HK-2 (cell line): ENCODE data around the gene ZMYM2.
"Not testable (repeated sequence)": the region's sequence is repeated elsewhere in the genome, so short reads cannot be mapped to it uniquely, and the experiment has no call there.

ENCODE experiments used
- DNase-seq: peaks from one replicate; pipeline ENCODE4 v3.0.0-alpha.2; 2018; ENCODE audit not compliant: unreplicated experiment

The ZMYM2 gene

DNA sequence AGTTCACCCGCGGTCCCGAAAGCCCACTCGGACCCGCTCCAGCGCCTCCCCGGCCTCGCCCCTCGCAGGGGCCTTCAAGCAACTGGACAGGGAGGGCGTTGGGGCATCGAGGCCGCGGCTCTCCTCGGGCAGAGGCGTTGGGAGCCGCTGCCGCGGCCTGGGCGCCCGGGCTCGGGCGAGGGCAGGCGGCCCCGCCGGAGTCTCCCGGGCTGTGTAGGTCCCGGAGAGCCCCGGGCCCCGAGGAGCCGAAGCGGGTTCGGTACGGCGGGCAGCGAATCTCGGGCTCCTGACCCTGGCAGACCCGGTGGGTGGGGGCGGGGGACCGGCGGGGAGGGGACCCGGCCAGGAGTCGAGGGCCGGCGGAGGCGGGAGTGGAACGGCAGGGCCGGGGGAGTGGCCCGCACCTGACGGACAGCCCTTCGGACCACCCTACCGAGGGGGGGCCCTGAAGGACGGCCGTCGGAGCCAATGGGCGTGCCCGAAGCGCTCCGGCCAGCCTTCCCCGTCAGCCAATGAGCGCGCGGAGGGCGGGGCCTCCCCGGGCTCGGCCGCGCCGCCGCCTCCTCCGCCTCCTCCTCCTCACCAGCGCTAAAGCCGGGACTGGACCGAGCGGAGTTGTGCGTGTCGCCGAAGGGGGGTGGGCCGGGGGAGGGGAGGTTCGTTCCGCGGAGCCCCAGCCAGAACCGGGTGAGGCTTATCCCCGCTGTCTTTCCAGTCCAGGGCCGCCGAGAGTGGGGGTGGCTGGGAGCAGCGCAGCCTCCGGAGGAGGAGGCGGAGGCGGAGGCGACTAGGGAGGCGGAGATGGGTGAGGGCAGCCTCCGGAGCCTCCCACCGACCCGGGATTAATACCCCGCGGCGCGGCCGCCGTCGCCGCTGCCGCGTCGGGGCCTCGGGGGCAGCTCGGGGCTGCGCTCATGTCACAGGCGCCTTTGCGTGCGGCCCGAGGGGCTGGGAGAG lies at the start of gene ZMYM2:
TSS of gene ZMYM2 (plus strand) at position 573 of the 957 bp plus-strand sequence. CDS start 34,346 bp downstream, outside the sequence.
- DNase-seq = peak; percentile 95

DNA sequence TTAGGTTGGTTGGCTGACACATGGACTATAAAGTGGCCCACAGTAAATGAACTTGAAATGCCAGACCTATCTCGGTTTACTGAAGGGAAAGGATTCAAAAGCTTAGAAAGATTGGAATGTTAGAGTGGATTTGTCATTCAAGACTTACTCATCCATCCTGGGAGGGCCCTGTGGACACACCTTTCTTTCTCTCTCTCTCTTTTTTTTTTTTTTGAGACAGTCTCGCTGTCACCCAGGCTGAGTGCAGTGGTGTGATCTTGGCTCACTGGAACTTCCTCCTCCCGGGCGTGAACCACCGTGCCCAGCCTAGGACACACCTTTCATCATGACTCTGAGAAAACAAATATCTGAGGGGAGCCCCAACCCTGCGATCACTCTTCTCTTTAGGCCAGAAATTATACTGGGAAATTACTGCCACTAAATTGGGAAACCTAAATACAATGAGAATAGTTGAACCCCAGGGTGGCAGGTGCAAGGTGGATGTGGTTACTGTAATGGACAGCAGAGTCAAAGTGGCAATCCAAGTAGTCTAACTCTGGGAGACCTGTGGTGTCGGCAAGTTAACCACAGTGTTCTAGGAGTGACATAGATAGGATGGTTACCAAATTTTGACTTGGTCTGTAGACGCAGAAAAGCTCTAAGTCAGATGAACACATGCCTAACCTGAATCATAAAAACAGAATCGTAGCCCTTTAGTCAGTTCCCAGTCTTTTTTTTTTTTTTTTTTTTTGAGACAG lies 48.0 kb upstream of the ZMYM2 start:
- DNase-seq = peak; percentile 18

DNA sequence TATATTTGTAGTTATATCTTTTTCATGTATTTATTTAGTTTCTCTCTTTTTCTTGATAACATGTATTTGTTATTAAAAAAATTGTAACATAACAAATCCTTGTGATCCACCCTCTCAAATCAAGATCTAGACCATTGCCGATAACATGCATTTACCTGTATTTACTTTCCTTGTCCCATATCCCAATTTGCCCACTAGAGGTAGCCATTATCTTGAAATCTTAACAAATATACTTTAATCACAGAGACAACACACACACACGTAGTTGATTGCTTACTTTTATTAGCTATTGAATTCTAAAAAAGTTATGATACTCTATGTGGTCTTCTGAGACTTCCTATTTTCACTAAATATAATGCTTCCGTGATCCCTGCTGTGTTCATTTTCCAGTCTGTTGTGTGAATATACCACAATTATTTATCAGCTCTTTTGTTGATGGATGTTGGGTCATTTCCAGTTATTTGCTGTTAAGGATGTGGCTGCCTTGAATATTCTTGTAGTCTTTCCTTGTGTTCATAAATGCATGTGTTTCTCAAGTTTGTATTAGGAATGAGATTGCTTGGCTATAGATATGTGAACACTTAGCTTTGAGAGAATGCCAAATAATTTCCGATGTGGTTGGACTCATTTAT lies 31.3 kb upstream of the ZMYM2 start:
- no peak for DNase-seq

DNA sequence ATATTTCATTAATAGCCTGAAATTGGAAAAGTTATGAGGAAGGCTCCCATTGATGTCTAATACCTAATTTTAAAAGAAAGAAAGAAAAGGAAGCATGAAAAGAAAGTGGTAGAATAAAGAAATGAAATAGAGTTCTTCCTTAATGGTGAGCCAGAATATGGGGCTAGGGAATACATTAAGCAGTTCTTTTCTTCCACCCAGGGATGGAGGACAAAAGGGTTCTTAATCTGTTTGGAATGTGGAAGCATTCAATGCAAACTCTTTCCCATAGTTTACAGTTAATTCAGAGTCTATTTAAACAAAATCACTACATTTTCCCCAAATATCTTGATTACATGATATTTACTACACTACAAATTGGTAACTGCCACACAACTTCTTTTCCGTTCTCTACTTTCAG lies 18.4 kb upstream of the ZMYM2 start:
- DNase-seq = no peak

DNA sequence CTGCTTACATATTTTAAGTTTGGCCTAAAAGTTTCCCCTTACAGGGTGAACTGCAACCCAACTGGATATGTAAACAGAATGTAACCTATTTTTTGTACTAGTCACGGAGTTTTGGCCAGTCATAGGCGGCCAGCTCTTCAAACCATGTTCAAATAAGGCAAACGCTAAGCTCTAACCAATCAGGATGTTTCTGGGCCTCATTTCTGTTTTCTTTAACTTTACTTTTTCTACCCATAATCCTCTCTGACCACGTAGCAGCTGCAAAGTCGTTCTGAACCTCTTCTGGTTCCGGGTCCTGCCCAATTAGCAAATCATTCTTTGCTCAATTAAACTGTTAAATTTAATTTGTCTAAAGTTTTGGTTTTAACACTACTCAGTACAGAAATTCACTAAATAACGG lies 8.2 kb upstream of the ZMYM2 start:
- no peak for DNase-seq

DNA sequence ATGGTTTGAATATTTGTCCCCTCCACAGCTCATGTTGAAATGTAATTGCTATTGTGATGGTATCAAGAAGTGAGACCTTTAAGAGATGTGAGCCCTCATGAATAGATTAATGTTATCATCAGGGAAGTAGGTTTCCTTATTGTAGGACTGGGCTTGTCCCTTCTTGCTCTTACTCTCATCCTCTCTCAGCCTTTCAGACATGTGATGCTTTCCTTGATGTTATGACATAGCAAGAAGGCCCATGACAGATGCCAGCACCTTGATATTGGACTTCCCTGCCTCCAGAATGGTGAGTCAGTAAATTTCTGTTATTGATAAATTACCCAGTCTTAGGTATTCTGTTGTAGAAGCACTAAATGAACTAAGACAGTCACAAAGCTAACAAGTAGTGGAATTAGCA lies 5.7 kb upstream of the ZMYM2 start:
- no peak for DNase-seq

DNA sequence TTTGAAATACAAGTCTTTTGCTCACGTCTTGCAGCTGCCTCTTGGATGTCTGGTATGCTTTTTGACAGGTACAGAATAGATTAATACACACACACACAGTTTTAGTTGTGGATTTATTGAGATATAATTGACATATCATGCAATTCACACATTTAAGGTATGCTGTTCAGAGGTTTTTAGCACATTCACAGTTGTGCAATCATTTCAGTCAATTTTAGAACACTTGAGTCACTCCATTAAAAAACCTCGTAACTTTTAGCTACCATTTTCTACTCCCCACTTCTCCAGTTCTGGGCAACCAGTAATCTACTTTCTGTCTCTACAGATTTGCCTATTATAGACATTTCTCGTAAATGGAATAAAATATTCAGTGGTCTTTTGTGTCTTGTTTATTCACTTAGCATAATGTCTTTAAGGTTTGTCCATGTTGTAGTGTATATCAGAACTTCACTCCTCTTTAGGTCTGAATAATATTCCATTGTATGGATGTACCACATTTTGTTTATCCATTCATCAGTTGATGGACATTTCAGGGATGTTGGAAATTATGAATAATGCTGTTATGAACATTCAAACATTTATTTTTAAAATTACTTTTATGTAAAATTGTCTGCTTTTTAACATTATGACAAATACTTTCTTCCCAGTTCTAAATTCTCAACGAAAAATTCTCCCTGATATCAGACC lies 2.5 kb upstream of the ZMYM2 start:
- no peak for DNase-seq

DNA sequence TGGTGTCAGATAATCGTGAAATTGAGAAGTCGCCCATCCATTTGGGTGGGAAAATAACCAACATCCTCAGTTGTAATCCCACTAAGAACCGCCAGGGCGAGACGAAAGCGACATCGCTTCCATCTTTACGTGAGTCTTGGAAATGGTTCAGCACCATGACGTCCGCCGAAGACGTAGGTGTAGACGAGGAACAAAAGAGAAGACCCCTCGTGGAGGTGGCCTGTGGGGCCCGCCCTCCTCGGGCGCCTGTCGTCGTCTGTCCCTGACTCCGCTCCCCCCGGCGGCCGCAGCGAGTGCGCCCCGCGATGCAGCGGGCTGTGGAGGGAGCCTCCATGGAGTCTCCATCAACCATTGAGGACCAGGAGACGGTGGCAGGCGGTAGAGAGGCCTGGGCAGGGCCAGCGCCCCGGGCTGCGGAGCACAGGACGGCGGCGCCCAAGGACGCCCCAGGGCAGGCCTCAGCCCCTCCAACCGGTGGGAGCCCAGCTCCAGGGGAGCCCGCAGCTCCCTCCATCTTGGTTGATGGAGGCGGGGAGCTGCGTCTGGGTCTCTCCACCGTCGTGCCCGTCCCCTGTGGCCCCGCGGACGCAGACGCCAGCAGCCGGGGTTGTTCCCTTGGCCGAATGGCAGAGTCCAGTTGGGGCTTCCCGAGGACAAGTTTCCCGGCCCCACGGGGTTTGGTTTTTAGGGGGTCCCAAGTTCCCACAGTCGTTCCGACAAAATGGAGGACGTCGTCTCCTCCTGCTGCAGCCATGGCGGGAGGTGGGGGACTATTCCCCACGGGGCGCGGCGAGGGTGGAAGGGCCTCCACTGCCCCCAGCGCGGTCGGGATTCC lies 990 bp upstream of the ZMYM2 start:
- DNase-seq = peak; percentile 70

DNA sequence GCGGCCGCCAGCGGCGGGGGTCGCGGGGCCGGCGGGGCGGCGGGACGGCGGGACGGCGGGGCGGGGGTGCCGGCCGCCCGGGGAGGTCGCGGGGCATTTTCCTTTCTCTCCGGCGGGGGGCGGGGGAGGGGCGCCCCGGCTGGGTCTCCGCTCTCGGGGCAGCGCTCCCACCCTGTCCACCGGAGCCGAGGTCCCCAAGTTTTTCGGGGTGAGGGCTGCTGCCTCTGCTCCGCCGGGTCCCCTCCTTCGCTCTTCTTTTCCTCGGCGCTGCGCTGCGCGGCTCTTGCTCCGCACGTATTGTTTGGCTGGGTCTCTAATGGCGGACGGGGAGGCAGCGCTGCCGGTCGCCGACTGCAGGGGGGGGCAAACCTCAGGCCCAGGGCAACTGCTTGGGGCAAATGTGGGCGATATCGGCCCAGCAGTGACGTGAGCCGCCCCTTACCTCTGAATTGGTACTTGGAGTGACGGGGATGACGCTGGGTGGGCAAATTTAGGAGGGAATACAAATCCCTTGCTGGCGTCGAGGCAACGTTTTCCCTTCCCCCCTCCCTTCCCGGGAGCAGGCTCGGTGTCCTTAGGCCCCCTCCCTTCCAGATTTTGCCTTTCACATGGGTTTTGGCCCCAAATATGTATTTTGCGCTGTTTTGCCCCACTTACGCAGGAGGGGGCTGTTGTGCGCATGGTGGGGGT lies 759 bp downstream of the ZMYM2 start:
- DNase-seq = peak; percentile 50

DNA sequence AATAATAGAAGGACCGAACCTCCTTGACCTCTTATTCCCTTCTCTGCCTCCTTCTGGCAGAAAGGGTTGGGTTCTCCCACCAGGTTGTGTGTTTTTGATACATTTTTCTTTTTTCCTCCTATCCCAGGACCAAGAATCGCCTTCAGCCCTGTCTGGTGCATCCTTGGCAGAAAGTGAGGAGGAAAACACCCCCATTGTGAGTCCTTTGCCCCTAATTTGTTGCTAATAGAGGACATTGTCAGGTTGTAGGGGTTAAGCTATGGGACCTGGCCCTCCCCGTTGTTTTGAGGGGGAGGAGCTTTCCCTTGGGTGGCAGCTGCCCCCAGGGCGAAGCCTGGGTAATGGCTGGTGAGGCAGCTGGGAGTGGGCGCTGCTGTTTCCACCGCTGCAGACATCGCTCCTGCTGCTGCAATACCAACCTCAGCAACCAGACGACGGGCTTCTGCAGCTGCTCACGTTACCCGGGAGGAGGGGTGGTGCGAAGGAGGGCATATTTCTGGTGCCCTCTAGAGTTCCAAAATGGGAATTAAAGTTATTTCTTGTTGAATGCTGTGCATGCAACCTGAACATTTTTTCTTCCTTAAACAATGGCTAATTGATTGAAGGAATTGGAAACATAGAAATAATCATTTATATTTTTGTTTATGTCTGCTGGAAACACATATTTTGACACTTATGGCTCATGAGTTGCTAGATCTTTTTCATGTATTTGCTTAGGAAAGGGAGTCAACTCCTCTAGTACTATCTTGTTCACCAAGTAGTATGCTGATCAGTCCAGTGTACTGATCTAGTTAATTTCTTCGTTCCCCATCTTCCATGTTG lies 1.5 kb downstream of the ZMYM2 start:
- DNase-seq = peak; percentile 70

DNA sequence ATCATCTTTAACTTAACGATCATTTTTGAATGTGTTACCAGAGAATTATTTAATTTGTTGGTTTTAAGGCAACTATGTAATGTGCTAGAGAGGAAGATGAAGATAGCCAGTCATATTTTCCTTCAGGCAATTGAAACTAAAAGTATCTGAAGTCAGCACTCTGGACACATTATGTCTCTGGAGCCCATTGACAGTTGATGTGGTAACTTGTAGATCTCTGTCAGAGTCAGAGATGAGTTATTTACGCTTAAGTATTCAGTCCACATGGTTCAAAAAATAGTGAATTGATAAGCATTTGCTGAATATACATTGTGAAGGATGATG lies 2.1 kb downstream of the ZMYM2 start:
- DNase-seq = no peak

DNA sequence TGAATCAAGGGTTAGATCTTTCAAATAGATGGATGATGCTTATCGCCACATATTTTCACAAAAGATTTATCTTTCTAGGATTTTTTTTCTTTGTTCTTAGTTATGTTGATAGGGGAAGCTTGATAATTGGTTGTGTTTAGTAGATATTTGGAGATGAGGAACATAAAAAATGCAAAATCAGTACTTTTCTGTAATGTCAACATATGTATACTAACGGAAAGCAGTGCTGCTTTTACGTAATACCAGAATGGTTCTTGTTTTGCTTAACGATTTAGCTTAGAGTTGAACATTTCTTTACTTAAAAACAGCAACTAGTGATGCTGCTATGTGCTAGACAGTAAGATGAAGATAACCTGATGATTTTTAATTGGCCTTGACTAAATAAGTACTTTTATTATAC lies 3.0 kb downstream of the ZMYM2 start:
- DNase-seq = no peak

DNA sequence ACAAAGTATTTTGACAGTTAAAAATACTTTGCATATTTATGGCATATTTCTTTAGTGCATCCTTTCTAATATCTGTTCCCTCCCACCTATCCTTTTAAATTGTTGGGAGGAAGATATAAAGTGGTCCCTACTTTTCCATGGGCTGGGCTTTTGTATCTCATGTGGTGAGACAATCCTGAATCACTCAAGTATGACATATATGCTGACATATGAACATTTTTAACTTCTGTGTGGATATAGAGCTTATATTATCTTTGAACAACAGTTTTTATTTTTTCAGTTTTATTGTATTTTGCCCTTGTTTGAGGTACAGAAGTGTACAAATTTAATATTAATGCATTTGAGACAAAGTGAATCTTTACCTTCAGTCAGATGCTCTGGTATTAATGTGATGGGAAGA lies 3.4 kb downstream of the ZMYM2 start:
- no peak for DNase-seq

DNA sequence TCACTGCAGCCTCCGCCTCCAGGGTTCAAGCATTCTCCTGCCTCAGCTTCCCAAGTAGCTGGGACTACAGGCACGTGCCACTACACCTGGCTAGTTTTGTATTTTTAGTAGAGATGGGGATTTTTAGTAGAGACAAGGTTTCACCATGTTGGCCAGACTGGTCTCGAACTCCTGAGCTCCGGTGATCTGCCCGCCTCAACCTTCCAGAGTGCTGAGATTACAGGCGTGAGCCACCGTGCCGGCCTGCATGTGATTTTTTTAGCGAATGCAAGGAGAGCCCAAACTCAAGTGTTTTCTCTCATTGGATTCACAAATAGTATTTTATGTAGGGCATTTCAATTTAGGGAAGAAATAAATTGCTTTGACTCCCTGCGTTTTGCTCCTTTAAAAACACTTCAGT lies 4.4 kb downstream of the ZMYM2 start:
- no peak for DNase-seq

DNA sequence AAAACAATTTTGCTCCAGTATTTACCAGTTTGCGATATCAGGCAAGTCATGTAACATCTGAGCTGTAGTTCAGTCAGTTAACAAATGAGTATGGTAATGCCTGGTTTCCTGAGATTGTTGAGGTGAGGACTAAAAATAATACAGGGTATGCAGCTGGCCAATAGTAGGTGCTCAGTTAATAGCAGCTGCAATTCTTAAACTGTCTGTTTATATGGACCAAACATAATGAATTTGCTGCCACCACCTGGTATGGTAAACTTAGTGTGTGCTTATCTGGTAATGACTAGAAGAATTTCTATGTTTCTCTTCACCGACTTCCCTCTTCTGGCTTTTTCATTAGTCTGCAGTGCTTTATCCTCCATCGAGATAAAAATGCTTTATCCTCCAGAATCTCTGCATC lies 9.1 kb downstream of the ZMYM2 start:
- DNase-seq = no peak

DNA sequence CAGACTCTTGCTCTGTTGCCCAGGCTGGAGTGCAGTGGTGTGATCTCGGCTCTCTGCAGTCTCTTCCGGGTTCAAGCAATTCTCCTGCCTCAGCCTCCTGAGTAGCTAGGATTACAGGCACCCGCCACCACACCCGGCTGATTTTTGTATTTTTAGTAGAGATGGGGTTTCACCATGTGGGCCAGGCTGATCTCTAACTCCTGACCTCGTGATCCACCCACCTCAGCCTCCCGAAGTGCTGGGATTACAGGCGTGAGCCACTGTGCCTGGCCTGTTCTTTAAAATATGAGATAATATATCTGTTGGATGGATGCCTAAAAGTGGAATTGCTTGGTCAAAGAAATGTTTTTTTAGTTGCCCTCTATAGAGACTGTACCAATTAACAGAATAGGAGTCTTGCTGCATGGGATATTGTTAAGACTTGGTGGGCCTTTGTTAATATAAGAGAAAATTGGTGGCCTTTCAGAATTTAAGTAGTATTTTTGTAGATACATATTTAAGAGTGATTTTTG lies 16.0 kb downstream of the ZMYM2 start:
- not testable (repeated sequence) for DNase-seq

DNA sequence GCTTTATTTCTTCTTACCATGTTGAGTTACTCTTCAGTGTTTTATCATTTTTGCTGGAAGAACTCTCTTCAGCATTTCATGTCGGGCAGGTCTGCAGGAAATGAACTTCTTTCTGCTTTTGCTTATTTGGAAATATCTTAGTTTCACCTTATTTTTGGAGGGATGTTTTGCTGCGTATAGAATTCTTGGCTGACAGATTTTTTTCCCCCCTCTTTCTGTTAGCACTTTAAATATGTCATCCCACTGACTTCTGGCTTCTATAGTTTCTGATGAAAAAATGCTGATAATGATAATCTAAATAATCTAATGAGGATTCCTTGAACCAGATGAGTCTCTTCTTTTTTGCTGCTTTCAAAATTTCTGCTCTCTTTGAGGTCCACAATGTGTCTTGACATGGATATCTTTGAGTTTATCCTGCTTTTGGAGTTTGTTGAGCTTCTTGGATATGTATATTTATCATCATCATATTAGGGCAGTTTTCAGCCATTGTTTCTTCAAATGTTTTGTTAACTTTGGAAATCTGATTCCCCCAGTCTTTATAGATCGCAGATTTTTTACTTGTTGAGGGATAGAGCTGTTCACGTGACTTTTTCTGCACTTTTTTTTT lies 20.4 kb downstream of the ZMYM2 start:
- no peak for DNase-seq

DNA sequence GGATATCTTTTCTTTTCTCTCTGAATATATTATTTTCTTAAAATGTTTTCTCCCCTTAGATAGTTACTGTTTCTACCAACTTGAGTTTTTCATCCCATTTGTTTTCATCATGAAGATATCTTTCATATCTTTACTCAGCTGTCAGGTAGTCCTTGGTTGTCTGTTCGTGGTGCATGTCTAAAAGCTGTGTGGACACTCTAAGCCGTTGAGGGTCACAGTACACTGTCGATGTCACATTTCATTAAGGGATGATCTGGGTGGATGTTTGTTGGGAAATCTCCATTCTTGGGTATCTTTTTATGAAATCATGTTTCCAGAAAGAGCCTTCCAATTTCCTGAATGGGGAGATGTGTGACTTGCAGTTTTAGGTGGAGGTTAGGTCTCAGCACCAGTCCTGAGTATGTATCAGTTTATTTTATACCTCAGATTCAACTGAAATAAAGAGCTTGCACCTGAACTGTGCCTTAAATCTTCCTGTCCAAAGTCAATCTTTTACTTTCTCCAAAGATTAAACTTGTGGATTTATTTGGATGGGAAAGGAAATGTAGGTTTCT lies 23.2 kb downstream of the ZMYM2 start:
- DNase-seq = no peak
